Measurements from ENCODE around the gene ANKRD44.

Gene ANKRD44

GRCh38 chr2:197121756-197122385 lies 188.7 kb downstream of the ANKRD44 start:
- POLR2A ChIA-PET: no interaction called here
- DNase-seq (ENCODE audit: extremely low spot score): no peak
- CTCF ChIA-PET: interaction anchor here (1.0 to 3.1 kb wide), 5 partner anchors 8 to 47 kb away, joined by 3 to 29 read pairs (median 4); no protein-coding TSS in a partner anchor

GRCh38 chr2:197121255-197121654 lies 189.3 kb downstream of the ANKRD44 start:
- ChIA-PET POLR2A (no interaction called here), CTCF (interaction anchor here (1.0 to 3.1 kb wide), 9 partner anchors 7 to 70 kb away, joined by 3 to 29 read pairs (median 3); no protein-coding TSS in a partner anchor)
- TF ChIP-seq, protein P1, sequence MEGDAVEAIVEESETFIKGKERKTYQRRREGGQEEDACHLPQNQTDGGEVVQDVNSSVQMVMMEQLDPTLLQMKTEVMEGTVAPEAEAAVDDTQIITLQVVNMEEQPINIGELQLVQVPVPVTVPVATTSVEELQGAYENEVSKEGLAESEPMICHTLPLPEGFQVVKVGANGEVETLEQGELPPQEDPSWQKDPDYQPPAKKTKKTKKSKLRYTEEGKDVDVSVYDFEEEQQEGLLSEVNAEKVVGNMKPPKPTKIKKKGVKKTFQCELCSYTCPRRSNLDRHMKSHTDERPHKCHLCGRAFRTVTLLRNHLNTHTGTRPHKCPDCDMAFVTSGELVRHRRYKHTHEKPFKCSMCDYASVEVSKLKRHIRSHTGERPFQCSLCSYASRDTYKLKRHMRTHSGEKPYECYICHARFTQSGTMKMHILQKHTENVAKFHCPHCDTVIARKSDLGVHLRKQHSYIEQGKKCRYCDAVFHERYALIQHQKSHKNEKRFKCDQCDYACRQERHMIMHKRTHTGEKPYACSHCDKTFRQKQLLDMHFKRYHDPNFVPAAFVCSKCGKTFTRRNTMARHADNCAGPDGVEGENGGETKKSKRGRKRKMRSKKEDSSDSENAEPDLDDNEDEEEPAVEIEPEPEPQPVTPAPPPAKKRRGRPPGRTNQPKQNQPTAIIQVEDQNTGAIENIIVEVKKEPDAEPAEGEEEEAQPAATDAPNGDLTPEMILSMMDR (IDR thresholded peaks at IDR 0.05; ENCODE audit: control extremely low read depth, extremely low read depth, low read depth, missing control alignments): no peak
- DNase-seq (ENCODE audit: extremely low spot score): no peak

More at GRCh38 chr2:197121756-197122385, 188.7 kb downstream of the ANKRD44 start:
- TF ChIP-seq, protein P1 (IDR thresholded peaks at IDR 0.05; ENCODE audit: control extremely low read depth, extremely low read depth, low read depth, missing control alignments): no peak

- ChIA-PET POLR2A (no interaction called here), CTCF (interaction anchor here (1.0 to 5.1 kb wide), 3 partner anchors 11 to 263 kb away, joined by 3 to 81 read pairs (median 8); no protein-coding TSS in a partner anchor)
- DNase-seq (ENCODE audit: extremely low spot score): no peak
- TF ChIP-seq, protein P1 (IDR thresholded peaks at IDR 0.05; ENCODE audit: control extremely low read depth, extremely low read depth, low read depth, missing control alignments): no peak
Observed at GRCh38 chr2:197116306-197116879, 194.2 kb downstream of the ANKRD44 start.

- ChIA-PET CTCF (interaction anchor here (1.3 to 5.1 kb wide), 7 partner anchors 12 to 243 kb away, joined by 3 to 81 read pairs (median 15); partner anchors contain the start of gene ANKRD44), POLR2A (no interaction called here)
- DNase-seq (ENCODE audit: extremely low spot score): no peak
- TF ChIP-seq, protein P1 (IDR thresholded peaks at IDR 0.05; ENCODE audit: control extremely low read depth, extremely low read depth, low read depth, missing control alignments): no peak
Observed at GRCh38 chr2:197115325-197115724, 195.3 kb downstream of the ANKRD44 start.

GRCh38 chr2:197113275-197113711 lies 197.3 kb downstream of the ANKRD44 start:
- POLR2A ChIA-PET: no interaction called here
- peak; percentile 48 for DNase-seq (ENCODE audit: extremely low spot score)
- CTCF ChIA-PET: interaction anchor here (0.7 to 5.1 kb wide), 79 partner anchors 8 to 462 kb away, joined by 3 to 81 read pairs (median 5); partner anchors contain the start of gene ANKRD44
- TF ChIP-seq, protein P1 (IDR thresholded peaks at IDR 0.05; ENCODE audit: control extremely low read depth, extremely low read depth, low read depth, missing control alignments): peak; percentile 49

DNA sequence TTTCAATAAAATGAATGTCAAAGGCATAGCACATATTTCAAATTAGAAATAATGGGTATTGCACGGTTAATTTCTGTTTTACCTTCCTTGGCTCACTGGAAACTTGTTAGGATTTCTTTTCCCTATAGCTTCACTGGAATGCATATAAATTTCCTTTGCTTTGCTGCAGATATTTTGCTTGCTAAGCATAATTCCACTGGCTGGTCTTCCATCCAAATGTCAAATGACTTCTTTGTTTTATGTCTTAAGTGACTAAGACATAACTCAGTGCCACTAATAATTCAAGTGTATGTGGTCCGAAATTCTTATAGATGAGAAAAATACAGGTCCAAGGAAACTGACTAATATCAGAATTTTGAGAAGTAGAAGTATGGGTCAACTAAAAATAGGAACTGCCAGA lies 201.3 kb downstream of the ANKRD44 start:
- POLR2A ChIA-PET: no interaction called here
- TF ChIP-seq, protein P1 (IDR thresholded peaks at IDR 0.05; ENCODE audit: control extremely low read depth, extremely low read depth, low read depth, missing control alignments): no peak
- no peak for DNase-seq (ENCODE audit: extremely low spot score)
- CTCF ChIA-PET: interaction anchor here (1.0 to 1.3 kb wide), 3 partner anchors 9 to 25 kb away, joined by 3 to 5 read pairs (median 3); no protein-coding TSS in a partner anchor
